GM21723 (cell line): ENCODE results near the gene AATK.

Experiments
- ATAC-seq: cut with Tn5 transposase; IDR thresholded peaks from one replicate; pipeline ENCODE4 v1.9.1; 2021; ENCODE audit warnings: mild to moderate bottlenecking, moderate library complexity; ENCODE audit not compliant: unreplicated experiment

The AATK gene

GRCh38 chr17:81118308-81119221 is 47.5 kb downstream of the AATK start:
- no peak for ATAC-seq

- no peak for ATAC-seq
Observed at GRCh38 chr17:81117672-81118198, 48.3 kb downstream of the AATK start.

GRCh38 chr17:81116704-81117103 is 49.3 kb downstream of the AATK start:
- no peak for ATAC-seq

- ATAC-seq, result no peak
Observed at GRCh38 chr17:81115749-81116464, 50.1 kb downstream of the AATK start.

- ATAC-seq, result no peak
Observed at GRCh38 chr17:81115219-81115618, 50.8 kb downstream of the AATK start.

- ATAC-seq, result no peak
Observed at GRCh38 chr17:81114351-81115093, 51.5 kb downstream of the AATK start.

GRCh38 chr17:81113158-81113724 is 52.8 kb downstream of the AATK start:
- ATAC-seq, result no peak

- no peak for ATAC-seq
Observed at GRCh38 chr17:81112450-81112849, 53.6 kb downstream of the AATK start.

GRCh38 chr17:81111066-81111465 is 55.0 kb downstream of the AATK start:
- no peak for ATAC-seq

- ATAC-seq, result no peak
Observed at GRCh38 chr17:81110488-81111040, 55.5 kb downstream of the AATK start.

GRCh38 chr17:81109957-81110356 is 56.1 kb downstream of the AATK start:
- ATAC-seq, result no peak

- ATAC-seq, result no peak
Observed at GRCh38 chr17:81108220-81108619, 57.8 kb downstream of the AATK start.

GRCh38 chr17:81106716-81107115 is 59.3 kb downstream of the AATK start:
- no peak for ATAC-seq

GRCh38 chr17:81103379-81103778 is 62.6 kb downstream of the AATK start:
- ATAC-seq, result no peak

- no peak for ATAC-seq
Observed at GRCh38 chr17:81102869-81103268, 63.2 kb downstream of the AATK start.

- no peak for ATAC-seq
Observed at GRCh38 chr17:81102352-81102751, 63.7 kb downstream of the AATK start.

GRCh38 chr17:81101614-81102306 is 64.3 kb downstream of the AATK start:
- peak; percentile 74 for ATAC-seq

GRCh38 chr17:81100668-81101067 is 65.4 kb downstream of the AATK start:
- ATAC-seq, result no peak

GRCh38 chr17:81099888-81100287 is 66.1 kb downstream of the AATK start:
- no peak for ATAC-seq

GRCh38 chr17:81097943-81098308 is 68.1 kb downstream of the AATK start:
- no peak for ATAC-seq
